Ammon's horn (tissue), 1 donor: ENCODE data around the gene CFAP107.
A peak's percentile ranks its signal among the peaks of the same experiment; 100 is the strongest.
"Not testable (repeated sequence)": the region's sequence is repeated elsewhere in the genome, so short reads cannot be mapped to it uniquely, and the experiment has no call there.

Experiments
- DNase-seq: peaks from one replicate; pipeline ENCODE4 v3.0.0-alpha.2; 2016; ENCODE audit warnings: low spot score

CFAP107 gene

GRCh38 chr1:12778061-12778460, 32.1 kb downstream of the CFAP107 start:
- no peak for DNase-seq

GRCh38 chr1:12778907-12779306, 32.9 kb downstream of the CFAP107 start:
- peak; percentile 40 for DNase-seq

GRCh38 chr1:12781488-12781887, 35.5 kb downstream of the CFAP107 start:
- DNase-seq = not testable (repeated sequence)

GRCh38 chr1:12783783-12784182, 37.8 kb downstream of the CFAP107 start:
- not testable (repeated sequence) for DNase-seq

- DNase-seq = not testable (repeated sequence)
Observed at GRCh38 chr1:12784729-12785128, 38.7 kb downstream of the CFAP107 start.

- DNase-seq = not testable (repeated sequence)
Observed at GRCh38 chr1:12791097-12791496, 45.1 kb downstream of the CFAP107 start, which contains the start of gene PRAMEF1. Gene PRAMEF1 (plus strand): TSS chr1:12791397. CDS start chr1:12793228, 1,831 bp downstream.

GRCh38 chr1:12798911-12799310, 52.9 kb downstream of the CFAP107 start:
- DNase-seq = no peak

- no peak for DNase-seq
Observed at GRCh38 chr1:12799730-12800129, 53.7 kb downstream of the CFAP107 start.

GRCh38 chr1:12809933-12810332, 63.9 kb downstream of the CFAP107 start:
- DNase-seq = no peak

- DNase-seq = no peak
Observed at GRCh38 chr1:12810691-12811408, 64.8 kb downstream of the CFAP107 start.

GRCh38 chr1:12811409-12811784, 65.4 kb downstream of the CFAP107 start:
- DNase-seq = no peak
